Neuronal stem cell (in vitro differentiated cells): Measurements from ENCODE around the gene DHX9.

Source experiments
- DNase-seq: peaks from one replicate; pipeline ENCODE4 v3.0.0-alpha.2; 2013; ENCODE audit warnings: low spot score
- H2AFZ ChIP-seq: one replicate; pipeline ENCODE4 v1.6.1; 2013; ENCODE audit warnings: mild to moderate bottlenecking, low read length, inconsistent platforms
- H2AK5ac ChIP-seq: 2 replicates; pipeline ENCODE4 v1.6.1; 2013; ENCODE audit warnings: low read depth, mild to moderate bottlenecking, inconsistent platforms, low read length, moderate library complexity, mixed read lengths
- H2BK120ac ChIP-seq: 2 replicates; pipeline ENCODE4 v1.6.1; 2013; ENCODE audit warnings: low read depth, mild to moderate bottlenecking, inconsistent platforms, low read length, moderate library complexity, mixed read lengths
- H2BK12ac ChIP-seq: one replicate; pipeline ENCODE4 v1.6.1; 2013; ENCODE audit warnings: low read length, inconsistent platforms
- H2BK15ac ChIP-seq: 2 replicates; pipeline ENCODE4 v1.6.1; 2013; ENCODE audit warnings: mild to moderate bottlenecking, low read length, inconsistent platforms, mixed read lengths
- H2BK5ac ChIP-seq: one replicate; pipeline ENCODE4 v1.6.1; 2013; ENCODE audit warnings: inconsistent platforms, mild to moderate bottlenecking, low read length, moderate library complexity
- H3K14ac ChIP-seq: one replicate; pipeline ENCODE4 v1.6.1; 2013; ENCODE audit warnings: low read length, inconsistent platforms
- H3K18ac ChIP-seq: 2 replicates; pipeline ENCODE4 v1.6.1; 2013; ENCODE audit warnings: low read length, inconsistent platforms
- H3K23ac ChIP-seq: 2 replicates; pipeline ENCODE4 v1.6.1; 2013; ENCODE audit warnings: low read depth, mild to moderate bottlenecking, mixed read lengths, low read length, inconsistent platforms; ENCODE audit not compliant: poor library complexity
- H3K27ac ChIP-seq: replicated peaks from 3 replicates; pipeline ENCODE4 v1.5.1; 2013; ENCODE audit warnings: low read length, inconsistent platforms
- H3K27me3 ChIP-seq, 3 experiments: 2 replicates each; pipeline ENCODE4 v1.6.1; 2013; ENCODE audit warnings: low read length in 3 of 3, mild to moderate bottlenecking in 2 of 3, inconsistent platforms in 1 of 3, low read depth in 1 of 3, mixed read lengths in 1 of 3, moderate library complexity in 1 of 3; ENCODE audit not compliant: control insufficient read depth in 3 of 3, insufficient read depth in 3 of 3
- H3K36me3 ChIP-seq, 2 donors: replicated peaks in 1 of 2; 2 replicates each; pipeline ENCODE4 v1.6.1; 2013; ENCODE audit warnings: low read length in 2 of 2; ENCODE audit not compliant: control insufficient read depth in 2 of 2, insufficient read depth in 2 of 2
- H3K4ac ChIP-seq: 2 replicates; pipeline ENCODE4 v1.6.1; 2013; ENCODE audit warnings: inconsistent platforms, mild to moderate bottlenecking, low read length, moderate library complexity
- H3K4me1 ChIP-seq, 2 donors: 1 replicate in 1 of 2; 2 replicates in 1 of 2; pipeline ENCODE4 v1.6.1; 2013; ENCODE audit warnings: low read length in 2 of 2, low read depth in 1 of 2; ENCODE audit not compliant: control insufficient read depth in 2 of 2, insufficient read depth in 1 of 2
- H3K4me2 ChIP-seq: one replicate; pipeline ENCODE4 v1.6.1; 2013; ENCODE audit warnings: mild to moderate bottlenecking, low read length, inconsistent platforms; ENCODE audit not compliant: insufficient read depth, poor library complexity, severe bottlenecking
- H3K4me3 ChIP-seq, 2 donors: 2 replicates each; pipeline ENCODE4 v1.5.1; 2013; ENCODE audit warnings: low read length in 2 of 2, mild to moderate bottlenecking in 2 of 2, inconsistent platforms in 1 of 2, moderate library complexity in 1 of 2
- H3K79me1 ChIP-seq: one replicate; pipeline ENCODE4 v1.6.1; 2013; ENCODE audit warnings: low read depth, mild to moderate bottlenecking, inconsistent platforms, low read length, moderate library complexity
- H3K9ac ChIP-seq: one replicate; pipeline ENCODE4 v1.6.1; 2013; ENCODE audit warnings: mild to moderate bottlenecking, low read depth, low read length, inconsistent platforms; ENCODE audit not compliant: poor library complexity
- H3K9me3 ChIP-seq, 2 donors: replicated peaks in 1 of 2; 2 replicates each; pipeline versions ENCODE3 to v1.6.1; 2013; ENCODE audit warnings: low read length in 2 of 2, mild to moderate bottlenecking in 2 of 2, inconsistent platforms in 1 of 2, low read depth in 1 of 2, mixed read lengths in 1 of 2, moderate library complexity in 1 of 2; ENCODE audit not compliant: control insufficient read depth in 2 of 2, insufficient read depth in 1 of 2
- H4K8ac ChIP-seq: one replicate; pipeline ENCODE4 v1.6.1; 2013; ENCODE audit warnings: low read depth, mild to moderate bottlenecking, inconsistent platforms, low read length, moderate library complexity
- H4K91ac ChIP-seq: one replicate; pipeline ENCODE4 v1.6.1; 2013; ENCODE audit warnings: low read length, low read depth, mild to moderate bottlenecking, inconsistent platforms; ENCODE audit not compliant: poor library complexity
- WGBS, 2 donors: extraction: QIAGEN DNeasy Blood & Tissue Kit; methylation state at CpG; one replicate each; pipeline ENCODE4 v1.1.7; 2013; ENCODE audit warnings: missing lambda C conversion rate in 2 of 2, mixed read lengths in 1 of 2; ENCODE audit not compliant: insufficient read length in 2 of 2, insufficient replicate concordance in 1 of 2; ENCODE audit errors: extremely low coverage in 2 of 2; 5-methylcytosine and 5-hydroxymethylcytosine counted together

DHX9 gene

DNA sequence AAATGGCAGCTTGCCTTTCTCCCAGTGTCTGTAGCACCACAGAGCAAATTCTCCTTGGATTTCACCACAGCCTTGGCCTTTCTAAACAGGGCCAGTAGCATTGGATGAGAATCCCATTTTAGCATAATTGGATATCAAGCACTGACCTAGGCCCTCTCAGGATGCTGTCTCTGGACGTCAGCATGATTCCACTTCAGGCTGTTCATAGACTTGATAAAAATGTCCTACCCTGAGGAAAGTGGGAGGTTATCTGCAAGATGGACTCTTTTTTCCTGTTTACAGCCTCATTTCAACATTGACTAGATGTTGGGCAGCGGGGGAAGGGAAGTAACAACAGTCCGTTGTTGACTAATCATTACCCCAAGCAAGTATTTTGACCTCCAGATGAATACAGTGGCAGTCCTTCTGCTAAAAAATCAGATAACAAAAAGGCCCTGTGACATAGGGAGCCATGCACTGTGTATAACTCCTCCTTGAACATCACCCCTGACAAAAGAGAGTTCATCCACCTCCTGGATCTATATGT, 44.4 kb upstream of the DHX9 start:
- no peak overlapping the region for H2AK5ac ChIP-seq
- no peak overlapping the region for H3K14ac ChIP-seq
- H4K91ac ChIP-seq, result no peak overlapping the region
- no peak overlapping the region for H2BK12ac ChIP-seq
- no peak overlapping the region for H3K4me2 ChIP-seq
- H3K4me1 ChIP-seq, result peaks cover 0 to 2% of the 10 kb centered on the region in 2 donors
- no CpG with 5 or more reads among the region's 3 CpGs for WGBS, 2 donors
- H3K4ac ChIP-seq, result no peak overlapping the region
- no peak overlapping the region for H2BK15ac ChIP-seq
- H3K36me3 ChIP-seq, result no peaks in the 10 kb centered on the region
- no peak overlapping the region for H3K23ac ChIP-seq
- no peak overlapping the region for H4K8ac ChIP-seq
- no peak overlapping the region for H2BK5ac ChIP-seq
- no peak overlapping the region for H3K18ac ChIP-seq
- H3K9me3 ChIP-seq, result no peaks in the 10 kb centered on the region
- H3K9ac ChIP-seq, result no peak overlapping the region
- H3K4me3 ChIP-seq, result no peak overlapping the region
- no peak for DNase-seq
- H2BK120ac ChIP-seq, result no peak overlapping the region
- H3K27ac ChIP-seq, result no peak overlapping the region
- no peaks in the 10 kb centered on the region for H3K79me1 ChIP-seq
- H2AFZ ChIP-seq, result no peak overlapping the region
- H3K27me3 ChIP-seq, result peaks cover 0 to 15% (median 5%) of the 10 kb centered on the region in 3 experiments

- no peak overlapping the region for H4K8ac ChIP-seq
- no CpG with 5 or more reads among the region's 8 CpGs for WGBS, 2 donors
- H3K27ac ChIP-seq, result no peak overlapping the region
Observed at GRCh38 chr1:182795563-182796228, 43.5 kb upstream of the DHX9 start.

GRCh38 chr1:182802006-182802803, 36.9 kb upstream of the DHX9 start:
- H3K27me3 ChIP-seq, result no peaks in the 10 kb centered on the region
- no peak overlapping the region for H3K9ac ChIP-seq
- H3K18ac ChIP-seq, result no peak overlapping the region
- no peak overlapping the region for H4K8ac ChIP-seq
- H2BK120ac ChIP-seq, result no peak overlapping the region
- no peaks in the 10 kb centered on the region for H3K36me3 ChIP-seq
- no peak for DNase-seq
- H3K14ac ChIP-seq, result no peak overlapping the region
- no peaks in the 10 kb centered on the region for H3K79me1 ChIP-seq
- no peak overlapping the region for H2AK5ac ChIP-seq
- H2BK12ac ChIP-seq, result no peak overlapping the region
- H2AFZ ChIP-seq, result no peak overlapping the region
- no peak overlapping the region for H3K23ac ChIP-seq
- H4K91ac ChIP-seq, result no peak overlapping the region
- no peak overlapping the region for H3K27ac ChIP-seq
- no peak overlapping the region for H3K4ac ChIP-seq
- H3K4me1 ChIP-seq, result peaks cover 6 to 9% of the 10 kb centered on the region in 2 donors
- H2BK15ac ChIP-seq, result no peak overlapping the region
- H2BK5ac ChIP-seq, result no peak overlapping the region
- no CpG with 5 or more reads among the region's 4 CpGs for WGBS, 2 donors
- no peak overlapping the region for H3K4me2 ChIP-seq
- H3K9me3 ChIP-seq, result no peaks in the 10 kb centered on the region
- H3K4me3 ChIP-seq, result no peak overlapping the region

More at GRCh38 chr1:182795563-182796228, 43.5 kb upstream of the DHX9 start:
- H3K14ac ChIP-seq, result no peak overlapping the region
- H3K9me3 ChIP-seq, result no peaks in the 10 kb centered on the region
- H3K4me1 ChIP-seq, result peaks cover 0 to 2% of the 10 kb centered on the region in 2 donors
- no peak overlapping the region for H2BK15ac ChIP-seq
- DNase-seq, result no peak
- no peaks in the 10 kb centered on the region for H3K79me1 ChIP-seq
- H2BK5ac ChIP-seq, result no peak overlapping the region
- H3K23ac ChIP-seq, result no peak overlapping the region
- no peak overlapping the region for H3K4me3 ChIP-seq
- H3K27me3 ChIP-seq, result peaks cover 0 to 7% (median 0%) of the 10 kb centered on the region in 3 experiments
- no peak overlapping the region for H3K18ac ChIP-seq
- no peak overlapping the region for H2BK12ac ChIP-seq
- no peak overlapping the region for H3K4ac ChIP-seq
- no peak overlapping the region for H3K4me2 ChIP-seq
- no peak overlapping the region for H2AFZ ChIP-seq
- no peaks in the 10 kb centered on the region for H3K36me3 ChIP-seq
- H2BK120ac ChIP-seq, result no peak overlapping the region
- no peak overlapping the region for H2AK5ac ChIP-seq
- H4K91ac ChIP-seq, result no peak overlapping the region
- no peak overlapping the region for H3K9ac ChIP-seq

DNA sequence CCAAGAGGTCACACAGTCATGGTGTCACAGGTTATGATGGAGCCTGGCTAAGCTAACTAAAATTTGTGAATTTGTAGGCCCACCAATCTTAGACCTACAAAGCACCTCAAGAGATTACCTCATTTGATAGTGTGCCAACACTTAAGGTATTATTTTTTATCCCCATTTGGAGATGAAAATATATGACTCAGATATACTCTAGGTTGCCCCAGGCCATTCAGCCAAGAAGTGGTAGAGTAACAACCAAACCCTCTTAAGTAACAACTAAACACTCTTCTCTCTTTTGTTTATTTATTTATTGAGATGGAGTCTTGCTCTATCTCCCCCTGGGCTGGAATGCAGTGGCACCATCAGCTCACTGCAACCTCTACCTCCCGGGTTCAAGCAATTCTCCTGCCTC, 35.3 kb upstream of the DHX9 start:
- no peak overlapping the region for H3K4me2 ChIP-seq
- no CpG with 5 or more reads among the region's 1 CpG for WGBS, 2 donors
- no peak overlapping the region for H3K14ac ChIP-seq
- no peak overlapping the region for H3K9ac ChIP-seq
- H2BK15ac ChIP-seq, result no peak overlapping the region
- no peak overlapping the region for H3K23ac ChIP-seq
- no peaks in the 10 kb centered on the region for H3K9me3 ChIP-seq
- no peak overlapping the region for H3K18ac ChIP-seq
- H3K4ac ChIP-seq, result no peak overlapping the region
- no peak overlapping the region for H2AFZ ChIP-seq
- DNase-seq, result no peak
- no peaks in the 10 kb centered on the region for H3K36me3 ChIP-seq
- peaks cover 6 to 9% of the 10 kb centered on the region in 2 donors for H3K4me1 ChIP-seq
- H4K91ac ChIP-seq, result no peak overlapping the region
- H2BK12ac ChIP-seq, result no peak overlapping the region
- H2BK5ac ChIP-seq, result no peak overlapping the region
- H3K79me1 ChIP-seq, result no peaks in the 10 kb centered on the region
- H2AK5ac ChIP-seq, result no peak overlapping the region
- H3K27ac ChIP-seq, result no peak overlapping the region
- H3K4me3 ChIP-seq, result no peak overlapping the region
- H3K27me3 ChIP-seq, result no peaks in the 10 kb centered on the region
- no peak overlapping the region for H2BK120ac ChIP-seq
- no peak overlapping the region for H4K8ac ChIP-seq
